Measurements from ENCODE around the gene BAX.

BAX gene

DNA sequence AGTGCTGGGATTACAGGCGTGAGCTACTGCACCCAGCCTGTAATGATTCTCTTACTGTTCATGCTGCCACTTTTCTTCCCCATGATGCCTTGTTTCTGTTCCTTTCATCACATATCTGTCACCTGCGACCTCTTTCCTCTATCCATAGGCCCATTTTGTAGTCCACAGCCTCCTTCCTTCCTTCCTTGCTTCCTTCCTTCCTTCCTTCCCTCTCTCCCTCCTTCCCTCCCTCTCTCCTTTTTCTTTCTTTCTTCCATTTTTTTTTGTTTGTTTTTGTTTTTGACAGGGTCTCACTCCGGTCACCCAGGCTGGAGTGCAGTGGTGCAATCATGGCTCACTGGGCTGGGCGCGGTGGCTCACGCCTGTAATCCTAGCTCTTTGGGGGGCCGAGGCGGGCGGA lies 34.2 kb downstream of the BAX start:
- no peak overlapping the region for H3K4me3 ChIP-seq (ENCODE audit: low read length)
- DNase-seq (ENCODE audit: low read depth): no peak
- TF ChIP-seq, protein P1, sequence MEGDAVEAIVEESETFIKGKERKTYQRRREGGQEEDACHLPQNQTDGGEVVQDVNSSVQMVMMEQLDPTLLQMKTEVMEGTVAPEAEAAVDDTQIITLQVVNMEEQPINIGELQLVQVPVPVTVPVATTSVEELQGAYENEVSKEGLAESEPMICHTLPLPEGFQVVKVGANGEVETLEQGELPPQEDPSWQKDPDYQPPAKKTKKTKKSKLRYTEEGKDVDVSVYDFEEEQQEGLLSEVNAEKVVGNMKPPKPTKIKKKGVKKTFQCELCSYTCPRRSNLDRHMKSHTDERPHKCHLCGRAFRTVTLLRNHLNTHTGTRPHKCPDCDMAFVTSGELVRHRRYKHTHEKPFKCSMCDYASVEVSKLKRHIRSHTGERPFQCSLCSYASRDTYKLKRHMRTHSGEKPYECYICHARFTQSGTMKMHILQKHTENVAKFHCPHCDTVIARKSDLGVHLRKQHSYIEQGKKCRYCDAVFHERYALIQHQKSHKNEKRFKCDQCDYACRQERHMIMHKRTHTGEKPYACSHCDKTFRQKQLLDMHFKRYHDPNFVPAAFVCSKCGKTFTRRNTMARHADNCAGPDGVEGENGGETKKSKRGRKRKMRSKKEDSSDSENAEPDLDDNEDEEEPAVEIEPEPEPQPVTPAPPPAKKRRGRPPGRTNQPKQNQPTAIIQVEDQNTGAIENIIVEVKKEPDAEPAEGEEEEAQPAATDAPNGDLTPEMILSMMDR (conservative IDR thresholded peaks at IDR 0.05; ENCODE audit: low read depth, low read length): no peak

DNA sequence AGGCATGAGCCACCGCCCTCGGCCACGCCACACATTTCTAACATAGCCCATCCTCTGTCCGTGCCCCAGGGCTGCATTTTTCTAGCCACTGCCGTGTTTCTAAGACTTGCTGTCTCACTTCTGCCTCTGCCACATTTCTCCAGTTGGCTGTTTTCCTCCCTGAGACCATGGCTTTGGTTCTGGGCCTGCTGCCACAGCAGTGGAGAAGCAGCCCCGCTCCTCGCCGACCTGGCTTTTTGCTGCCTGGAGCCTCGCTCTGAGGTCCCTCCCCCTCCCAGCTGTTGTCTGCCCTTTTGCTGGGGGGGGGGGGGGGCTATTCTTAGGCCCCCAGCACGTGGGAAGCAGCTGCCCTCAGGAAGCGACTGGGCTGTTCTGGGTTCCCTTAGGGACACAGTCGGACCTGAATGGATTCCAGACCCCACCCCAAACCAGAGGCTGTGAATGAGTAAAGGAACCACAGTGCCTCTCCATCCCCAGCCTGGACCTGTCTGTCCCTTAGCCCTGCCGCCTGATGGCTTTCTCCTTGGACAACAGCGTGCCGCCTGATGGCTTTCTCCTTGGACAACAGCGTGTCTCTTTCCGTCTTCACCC lies 35.1 kb downstream of the BAX start:
- TF ChIP-seq, protein P1 (conservative IDR thresholded peaks at IDR 0.05; ENCODE audit: low read depth, low read length): no peak
- no peak overlapping the region for H3K4me3 ChIP-seq (ENCODE audit: low read length)
- no peak for DNase-seq (ENCODE audit: low read depth)

DNA sequence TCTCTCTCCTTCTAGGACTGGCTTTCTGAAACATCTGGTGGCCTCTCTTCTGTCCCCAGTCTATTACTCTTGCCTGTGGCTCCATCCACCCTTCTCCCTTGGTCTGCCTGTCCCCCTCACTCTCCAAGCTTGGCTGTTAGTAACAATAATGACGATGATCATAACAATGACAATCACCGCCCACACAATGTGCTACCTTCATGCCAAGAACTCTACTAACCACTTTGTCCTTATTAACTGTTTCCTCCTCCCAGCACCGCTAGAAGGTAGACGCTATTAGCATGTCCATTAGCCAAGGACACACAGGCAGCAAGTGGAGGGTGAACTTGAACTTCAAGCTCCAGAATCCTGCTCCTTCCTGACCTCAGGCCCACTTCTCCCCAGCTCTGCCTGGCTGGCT lies 35.7 kb downstream of the BAX start:
- no peak for DNase-seq (ENCODE audit: low read depth)
- TF ChIP-seq, protein P1 (conservative IDR thresholded peaks at IDR 0.05; ENCODE audit: low read depth, low read length): no peak
- H3K4me3 ChIP-seq (ENCODE audit: low read length): no peak overlapping the region

DNA sequence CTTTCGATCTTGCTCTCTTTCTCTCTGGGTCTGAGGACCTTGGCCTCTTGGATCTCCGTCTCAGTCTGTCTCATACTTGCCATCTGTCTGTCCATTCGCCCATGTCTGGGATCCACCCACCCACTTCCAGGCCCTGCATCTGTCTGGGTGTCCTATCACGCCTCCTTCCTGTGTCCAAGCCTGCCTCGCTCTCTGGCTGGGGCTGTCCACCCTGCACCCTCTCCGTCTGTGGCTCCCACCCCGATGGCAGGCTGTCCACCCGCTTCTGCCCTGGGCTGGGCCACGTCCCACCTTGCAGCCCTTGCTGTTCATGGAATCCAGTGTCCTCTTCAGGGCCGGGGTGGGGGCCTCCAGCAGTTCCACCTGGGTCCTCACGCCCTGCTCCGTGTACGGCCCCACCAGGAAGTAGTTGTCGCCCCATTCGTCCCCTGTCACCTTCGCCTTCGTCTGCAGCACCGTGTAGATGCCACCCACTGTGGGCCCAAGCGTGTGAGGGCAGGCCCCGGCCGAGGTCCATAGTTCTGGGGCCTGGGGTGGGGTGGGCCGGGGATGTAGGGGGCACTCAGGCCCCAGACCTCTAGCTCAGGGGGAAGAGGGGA lies 36.4 kb downstream of the BAX start:
- H3K4me3 ChIP-seq (ENCODE audit: low read length): no peak overlapping the region
- TF ChIP-seq, protein P1 (conservative IDR thresholded peaks at IDR 0.05; ENCODE audit: low read depth, low read length): no peak
- DNase-seq (ENCODE audit: low read depth): no peak

DNA sequence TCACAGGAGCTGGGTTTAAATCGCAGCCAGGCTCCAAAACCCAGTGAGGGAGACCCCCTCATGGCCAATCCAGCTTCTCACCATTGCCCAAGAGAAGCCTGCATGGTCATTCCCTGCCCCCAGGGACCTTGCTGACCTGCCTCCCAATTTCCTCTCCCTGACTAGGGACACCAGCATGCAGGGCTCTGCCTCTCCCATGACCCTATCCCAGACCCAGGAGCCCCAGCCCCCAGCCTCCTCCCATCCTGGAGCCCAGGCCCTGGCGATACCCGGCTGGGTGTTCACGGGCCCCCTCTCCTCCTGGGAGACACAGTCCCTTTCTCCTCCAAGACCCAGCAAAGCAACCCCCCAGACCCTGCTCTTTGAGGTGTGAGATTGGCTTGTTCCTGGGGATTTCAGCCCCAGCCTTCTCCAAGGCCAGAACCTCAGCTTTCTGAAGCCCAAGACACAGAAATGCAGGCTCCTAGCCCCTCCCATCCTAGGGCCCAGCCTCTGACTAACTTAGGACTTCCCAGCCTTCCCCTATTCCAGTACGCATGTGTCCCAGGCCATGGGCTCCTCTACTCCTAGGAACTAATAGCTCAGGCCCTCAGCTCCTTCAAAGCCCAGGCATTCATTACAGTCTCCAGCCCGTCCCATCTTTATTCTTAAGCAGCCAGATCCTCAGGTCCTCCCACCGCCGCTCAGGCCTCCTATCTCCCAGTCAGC lies 37.4 kb downstream of the BAX start:
- peak overlapping the region; percentile 66 for H3K4me3 ChIP-seq (ENCODE audit: low read length)
- peak; percentile 41 for DNase-seq (ENCODE audit: low read depth)
- TF ChIP-seq, protein P1 (conservative IDR thresholded peaks at IDR 0.05; ENCODE audit: low read depth, low read length): no peak

DNA sequence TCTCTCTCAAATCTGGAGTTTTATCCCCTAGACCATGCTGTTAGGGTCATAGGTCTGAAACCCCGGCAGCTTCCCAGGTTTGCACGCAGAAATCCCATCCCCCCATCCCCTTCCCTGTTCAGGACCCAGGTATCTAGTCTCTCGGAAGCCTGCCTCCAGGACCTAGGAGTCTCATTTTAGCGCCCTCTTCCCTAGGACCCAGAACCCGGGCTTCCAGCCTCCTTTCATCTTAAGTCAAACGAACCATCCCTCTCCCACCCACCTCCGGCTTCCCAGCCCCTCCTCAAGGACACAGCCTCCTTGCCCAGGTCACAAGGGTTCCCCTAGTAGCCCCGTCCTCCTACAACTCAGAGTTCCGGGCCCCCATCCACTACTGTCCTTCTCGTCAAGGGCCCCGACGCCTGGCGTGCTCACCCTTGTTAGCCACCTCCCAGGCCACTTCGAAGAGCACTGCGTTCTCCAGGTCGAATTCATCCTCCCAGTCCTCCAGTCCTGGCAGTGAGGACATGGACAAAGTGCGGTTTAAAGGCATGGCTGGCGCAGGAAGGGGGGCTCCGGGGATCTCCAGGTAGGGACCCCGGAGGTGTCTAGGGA lies 38.0 kb downstream of the BAX start:
- peak overlapping the region; percentile 66 for H3K4me3 ChIP-seq (ENCODE audit: low read length)
- TF ChIP-seq, protein P1 (conservative IDR thresholded peaks at IDR 0.05; ENCODE audit: low read depth, low read length): no peak
- no peak for DNase-seq (ENCODE audit: low read depth)

Data from retinal pigment epithelial cell (primary cell).